GM12891 (cell line): ENCODE results near the gene GPSM3.

Source experiments
- POLR2A ChIP-seq: IDR thresholded peaks from 2 replicates; pipeline ENCODE4 v1.6.1; 2011; ENCODE audit warnings: low read depth, low read length, control low read depth
- POLR2AphosphoS5 ChIP-seq: IDR thresholded peaks from 2 replicates; pipeline ENCODE4 v1.6.1; 2011; ENCODE audit warnings: low read depth, low read length, control low read depth
- POU2F2 ChIP-seq: IDR thresholded peaks from 2 replicates; pipeline ENCODE4 v1.6.1; 2011; ENCODE audit warnings: low read depth, mild to moderate bottlenecking, control low read depth, low read length, moderate library complexity
- TAF1 ChIP-seq: IDR thresholded peaks from 2 replicates; pipeline ENCODE4 v1.6.1; 2011; ENCODE audit warnings: low read depth, low read length, control low read depth

DNA sequence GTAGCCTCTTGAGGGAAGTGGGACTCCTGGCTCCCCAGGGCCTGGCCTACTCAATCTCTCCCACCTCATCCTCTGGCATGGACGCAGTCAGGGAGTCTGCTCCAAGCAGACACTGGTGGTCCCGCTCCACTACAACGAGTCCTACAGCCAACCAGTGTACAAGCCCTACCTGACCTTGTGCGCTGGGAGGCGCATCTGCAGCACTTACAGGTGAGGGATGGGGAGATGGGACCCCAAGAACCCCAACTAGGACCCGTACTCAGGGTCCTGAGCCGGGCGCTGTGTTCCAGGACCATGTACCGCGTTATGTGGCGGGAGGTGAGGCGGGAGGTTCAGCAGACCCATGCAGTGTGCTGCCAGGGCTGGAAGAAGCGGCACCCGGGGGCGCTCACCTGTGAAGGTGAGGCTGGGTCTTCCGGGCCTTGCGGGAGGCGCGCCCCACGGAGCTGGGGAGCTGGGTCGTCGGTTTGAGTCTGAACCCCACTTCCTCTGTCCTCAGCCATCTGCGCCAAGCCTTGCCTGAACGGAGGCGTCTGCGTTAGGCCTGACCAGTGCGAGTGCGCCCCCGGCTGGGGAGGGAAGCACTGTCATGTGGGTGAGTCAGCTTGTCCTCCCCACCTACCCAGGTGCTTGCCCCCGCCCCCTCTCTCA is 25.9 kb downstream of the GPSM3 start:
- no peak for TF ChIP-seq POLR2A
- no peak for TF ChIP-seq POLR2AphosphoS5
- TF ChIP-seq POU2F2: no peak
- TF ChIP-seq TAF1: no peak
